NCI-H187 treated with DMSO at 0.1 percent for 48 hours (cell line): ENCODE data around the gene GALNT6.

Source experiments
- DNase-seq: peaks from one replicate; lab custom pipeline; 2025; lab: John Stamatoyannopoulos, UW

The GALNT6 gene

GRCh38 chr12:51405801-51406207 is 14.6 kb upstream of the GALNT6 start:
- DNase-seq, result no peak

DNA sequence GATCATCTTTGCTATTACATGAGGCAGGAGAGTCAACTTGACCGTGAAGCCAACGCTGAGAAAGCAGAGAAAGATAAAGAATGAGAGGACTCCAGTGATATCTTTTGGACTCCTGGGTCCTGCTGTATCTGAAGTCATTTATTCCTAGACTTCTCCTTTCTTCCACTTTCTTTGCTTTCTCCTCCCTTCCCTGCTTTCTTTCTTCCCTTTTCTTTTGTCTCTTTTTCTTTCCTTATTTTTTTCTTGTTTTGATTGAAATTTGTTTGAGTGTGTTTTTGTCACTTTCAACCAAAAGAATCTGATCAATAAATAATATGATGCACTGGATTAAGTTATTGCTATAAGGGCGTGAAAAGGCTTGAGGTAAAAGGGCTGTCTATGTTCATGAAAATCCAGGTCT is 13.4 kb upstream of the GALNT6 start:
- no peak for DNase-seq

DNA sequence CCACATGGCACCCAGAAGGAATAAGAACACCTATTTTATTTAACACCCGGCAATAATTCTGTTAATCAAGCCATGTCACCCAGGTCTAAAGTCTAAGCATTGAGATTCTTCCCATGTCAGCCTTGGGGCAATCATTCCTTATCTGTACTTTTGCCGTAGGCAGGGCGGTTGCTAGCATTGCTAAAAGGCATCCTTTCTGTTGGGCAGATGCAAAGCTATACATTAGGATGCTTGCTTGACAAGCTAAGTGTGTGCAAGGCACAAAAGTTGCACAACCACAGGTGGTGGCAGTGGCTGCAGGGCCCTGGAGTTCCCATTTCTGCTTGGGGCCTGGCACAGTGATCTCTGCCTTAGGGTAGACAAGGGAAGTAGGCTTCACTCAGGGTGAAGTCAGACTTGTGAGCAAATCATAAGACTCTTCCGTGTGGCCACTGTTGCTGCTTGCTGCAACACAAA is 12.5 kb upstream of the GALNT6 start:
- no peak for DNase-seq

GRCh38 chr12:51403159-51403558 is 12.0 kb upstream of the GALNT6 start:
- no peak for DNase-seq

DNA sequence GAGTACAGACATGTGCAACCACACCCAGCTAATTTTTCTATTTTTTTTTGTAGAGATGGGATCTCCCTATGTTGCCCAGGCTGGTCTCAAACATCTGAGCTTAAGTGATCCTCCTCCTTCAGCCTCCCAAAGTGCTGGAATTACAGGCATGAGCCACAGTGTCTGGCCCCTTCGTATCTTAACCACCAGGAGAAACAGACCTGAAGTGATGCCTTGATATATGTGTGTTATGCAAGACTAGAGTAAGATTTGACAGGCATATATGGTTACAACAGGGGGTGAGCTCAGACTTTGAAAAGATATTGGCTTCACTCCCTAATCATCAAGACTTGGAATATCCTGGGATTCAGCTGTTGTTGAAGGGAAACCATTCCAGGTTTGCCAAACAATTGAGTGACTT is 10.7 kb upstream of the GALNT6 start:
- no peak for DNase-seq

DNA sequence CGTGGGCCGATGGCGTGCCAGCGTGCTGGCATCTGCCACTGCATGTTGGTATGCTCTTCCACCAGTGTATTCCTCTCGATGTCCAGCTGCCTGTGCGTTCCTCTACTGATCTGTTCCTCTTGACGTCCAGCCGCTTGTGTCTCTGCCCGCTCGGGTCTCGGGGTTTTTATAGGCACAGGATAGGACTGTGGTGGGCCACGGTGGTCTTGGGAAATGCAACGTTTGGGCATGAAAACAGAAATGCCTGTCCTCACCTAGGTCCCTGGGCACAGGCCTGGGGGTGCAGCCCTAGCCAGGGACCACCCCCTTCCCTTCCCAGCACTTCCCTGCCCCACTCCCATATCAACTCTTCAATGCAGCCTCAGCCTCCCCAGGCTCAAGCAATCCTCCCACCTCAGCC is 10.3 kb upstream of the GALNT6 start:
- no peak for DNase-seq

DNA sequence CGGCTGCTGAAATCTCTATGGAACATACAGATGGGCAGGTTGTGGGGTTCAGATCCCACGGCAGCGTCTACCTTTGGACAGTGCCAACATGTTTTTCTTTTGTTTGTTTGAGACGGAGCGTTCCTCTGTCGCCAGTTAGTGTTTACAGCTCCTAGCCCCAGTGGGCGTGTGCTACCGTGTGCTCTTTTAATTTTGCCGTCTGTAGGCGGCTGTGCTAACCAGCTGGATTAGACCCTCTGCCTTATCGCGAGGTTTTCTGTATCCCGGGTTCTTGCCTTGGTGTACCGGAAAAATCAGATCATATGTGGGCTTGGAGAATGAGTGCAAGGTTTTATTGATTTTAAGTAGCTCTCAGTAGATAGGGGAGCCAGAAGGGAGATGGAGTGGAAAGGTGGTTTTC is 9.8 kb upstream of the GALNT6 start:
- no peak for DNase-seq

DNA sequence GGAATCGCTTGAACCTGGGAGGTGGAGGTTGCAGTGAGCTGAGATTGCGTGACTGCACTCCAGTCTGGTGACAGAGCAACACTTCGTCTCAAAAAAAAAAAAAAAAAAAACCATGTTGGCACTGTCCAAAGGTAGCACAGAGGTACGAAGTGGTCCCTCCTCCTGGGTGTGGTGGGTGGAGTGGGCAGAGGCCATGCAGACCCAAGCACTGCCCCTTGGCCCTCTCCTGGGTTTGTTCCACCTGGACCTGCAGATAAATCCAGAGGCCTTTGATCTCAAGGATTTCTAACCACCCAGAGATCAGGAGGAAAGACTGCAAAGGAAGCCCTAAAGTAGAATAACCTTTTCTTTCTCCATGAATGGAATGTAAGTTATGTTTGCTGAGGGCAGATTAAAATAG is 8.7 kb upstream of the GALNT6 start:
- no peak for DNase-seq

GRCh38 chr12:51397670-51398069 is 6.5 kb upstream of the GALNT6 start:
- no peak for DNase-seq

GRCh38 chr12:51395283-51396230 is 4.4 kb upstream of the GALNT6 start:
- DNase-seq, result no peak

DNA sequence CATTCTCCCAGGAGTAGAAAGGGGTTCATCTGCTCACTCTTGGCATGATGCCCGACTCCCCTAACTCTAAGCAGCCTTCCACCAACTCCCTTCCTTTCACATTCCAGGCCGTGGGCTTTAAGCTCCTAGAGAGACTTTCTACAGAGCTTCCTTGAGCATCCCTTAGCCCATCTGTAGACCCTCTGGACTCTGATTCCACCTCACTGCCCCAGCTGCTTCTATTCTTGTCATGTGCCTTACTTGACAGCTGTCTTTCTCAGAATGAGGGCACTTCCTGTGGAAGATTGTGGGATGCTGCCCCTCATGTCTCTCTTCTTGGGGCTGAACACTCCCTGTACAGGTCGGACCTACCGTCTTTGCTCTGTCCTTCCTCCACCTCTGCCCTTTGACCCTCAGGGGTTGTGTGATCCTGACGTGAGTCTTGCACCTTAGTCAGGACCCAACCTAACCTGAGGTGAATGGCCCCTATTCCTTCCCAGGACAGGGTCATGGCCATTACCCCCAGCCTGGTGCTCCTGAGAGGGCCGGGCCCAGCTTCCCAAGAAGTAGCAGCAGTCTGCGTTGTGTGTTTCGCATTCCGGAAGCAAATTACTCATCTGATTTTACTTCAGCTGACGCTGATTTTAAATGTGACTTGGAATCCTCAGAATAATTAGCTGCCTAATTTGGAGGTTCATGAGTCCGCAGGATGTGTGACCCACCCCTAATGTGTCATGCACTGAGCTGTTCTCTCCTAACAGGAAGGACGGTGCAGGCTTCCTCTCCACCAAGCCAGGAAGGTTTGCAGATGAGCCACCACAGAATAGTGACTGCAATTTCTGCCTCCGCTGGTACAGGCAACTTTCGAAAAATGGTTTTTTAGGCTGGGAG is 2.7 kb upstream of the GALNT6 start:
- DNase-seq, result no peak

- no peak for DNase-seq
Measured at GRCh38 chr12:51392556-51393237, 1.5 kb upstream of the GALNT6 start.

DNA sequence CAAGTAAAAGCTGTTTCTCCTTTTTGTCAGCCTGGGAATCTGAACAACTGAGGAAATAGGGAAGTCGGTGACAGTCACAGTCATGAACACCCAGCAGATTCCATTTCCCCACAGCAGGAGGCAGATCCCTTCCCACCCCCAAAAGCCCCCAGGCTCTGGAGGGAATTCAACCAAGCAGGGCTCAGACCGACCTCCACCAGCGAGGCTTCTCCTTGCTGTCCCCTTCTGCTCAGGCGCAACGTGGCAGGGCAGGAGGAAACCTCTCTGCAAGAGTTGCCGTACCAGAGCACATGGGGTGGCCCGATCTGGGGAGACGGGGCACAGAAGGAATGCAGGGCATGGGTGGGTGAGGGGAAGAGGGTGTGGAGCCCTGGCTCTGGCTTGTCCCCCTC is 319 bp downstream of the GALNT6 start:
- no peak for DNase-seq

GRCh38 chr12:51390457-51390856 is 749 bp downstream of the GALNT6 start:
- DNase-seq, result no peak

GRCh38 chr12:51389302-51389999 is 1.8 kb downstream of the GALNT6 start:
- no peak for DNase-seq

- DNase-seq, result no peak
Measured at GRCh38 chr12:51388846-51389245, 2.4 kb downstream of the GALNT6 start.

DNA sequence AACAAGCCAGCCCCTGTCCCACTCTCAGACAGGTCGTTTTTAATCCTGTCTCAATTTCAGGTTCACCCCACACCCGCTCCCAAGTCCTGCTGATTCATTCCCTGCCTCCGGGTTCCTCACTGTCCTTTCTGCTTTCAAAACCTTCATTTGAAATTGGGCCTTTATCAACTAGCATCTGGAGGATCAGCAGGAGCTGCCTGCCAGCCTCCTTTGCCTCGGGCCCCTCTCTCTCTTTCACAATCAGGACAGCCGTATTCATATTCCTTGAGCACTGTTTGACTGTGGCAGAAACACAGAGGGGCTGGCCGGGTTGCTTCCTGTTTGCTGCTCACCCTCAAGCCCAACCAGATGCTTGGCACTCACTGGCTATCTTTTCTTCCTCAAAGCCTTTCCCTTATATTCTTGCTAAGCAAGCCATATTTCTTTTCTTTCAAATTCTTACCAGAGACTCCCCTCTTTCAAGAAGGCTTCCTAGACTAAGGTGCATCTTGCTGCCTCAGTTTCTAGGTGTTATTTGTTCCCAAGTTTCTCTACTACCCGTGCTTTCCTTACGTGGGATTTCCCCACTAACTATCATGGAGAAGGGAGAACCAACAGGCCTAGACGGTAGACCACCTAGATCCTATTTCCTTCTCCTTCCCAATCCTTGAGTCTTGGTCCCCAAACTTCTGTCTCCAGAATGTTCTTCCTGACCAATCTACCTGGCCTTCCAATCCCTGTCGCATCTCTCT is 3.0 kb downstream of the GALNT6 start:
- DNase-seq, result no peak

DNA sequence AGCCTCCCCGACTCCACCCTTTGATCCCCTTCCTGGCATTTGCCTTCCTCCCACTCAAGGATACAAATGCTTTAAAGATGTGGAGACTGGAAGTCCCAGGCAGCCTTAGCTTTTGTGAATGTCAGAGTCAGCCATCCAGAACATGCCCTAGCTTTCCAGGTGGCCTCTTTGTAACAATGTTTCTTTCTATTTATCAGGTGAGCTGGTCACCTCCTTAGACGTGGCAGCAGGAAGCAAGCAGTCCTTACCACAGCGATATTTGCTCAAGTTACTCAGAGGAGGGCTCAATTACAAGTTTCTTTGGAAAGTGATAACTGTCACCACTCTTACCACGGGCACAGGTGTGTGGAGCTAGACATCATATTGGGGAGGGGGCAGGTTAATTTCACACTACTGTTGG is 4.9 kb downstream of the GALNT6 start:
- no peak for DNase-seq

DNA sequence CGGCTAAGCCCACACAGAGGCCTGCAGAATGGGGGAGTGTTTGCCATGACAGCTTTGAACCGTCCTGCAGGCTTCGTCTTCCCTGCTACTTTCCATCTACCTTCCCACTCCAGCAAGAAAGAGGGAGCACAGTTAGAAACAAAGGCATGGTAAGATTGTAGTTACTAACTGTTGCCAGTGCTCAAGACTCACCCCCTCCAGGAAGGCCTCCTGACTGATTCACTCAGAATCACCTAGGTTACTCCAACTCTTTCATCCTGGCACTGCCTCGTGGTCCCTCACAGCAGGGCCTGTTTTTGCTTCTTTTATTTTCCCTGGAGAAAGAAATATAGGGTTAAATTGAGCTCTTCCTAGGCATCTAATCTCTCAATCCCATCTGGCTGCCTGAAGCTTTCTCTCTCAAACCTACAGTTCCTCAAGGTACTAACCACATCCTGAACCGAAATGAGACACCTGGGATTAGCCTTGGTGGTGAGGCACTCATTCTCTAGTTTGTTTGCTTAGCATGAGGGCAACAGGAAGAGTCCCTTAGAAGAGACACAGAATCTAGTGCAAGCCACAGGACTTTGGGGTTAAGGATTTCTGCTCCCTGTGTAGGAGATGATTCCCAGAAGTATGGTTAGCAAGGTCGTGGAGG is 7.8 kb downstream of the GALNT6 start:
- peak; percentile 18 for DNase-seq

DNA sequence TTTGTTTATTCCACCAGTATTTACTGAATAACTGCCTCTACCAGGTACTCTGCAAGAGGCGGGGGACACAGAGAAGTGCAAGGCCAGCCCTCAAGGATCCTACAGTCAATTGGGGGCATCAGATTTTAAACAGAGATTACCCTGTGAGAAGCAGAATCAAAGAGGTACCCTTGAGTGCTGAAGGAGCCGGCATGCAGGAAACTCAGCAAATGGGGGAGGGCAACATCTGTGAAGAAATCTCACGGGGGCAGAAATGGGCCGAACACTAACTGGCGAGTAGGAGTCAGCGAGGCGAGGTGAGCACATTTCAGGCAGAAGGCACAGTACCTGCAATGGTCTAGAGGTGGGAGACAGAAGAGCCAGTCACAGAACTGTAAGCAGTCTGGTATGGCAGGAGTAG is 9.0 kb downstream of the GALNT6 start:
- DNase-seq, result no peak
